CD4-positive, alpha-beta T cell treated with Interleukin-15 for 4 hours (primary cell): ENCODE measurements around the gene SOX14.

Experiments
- DNase-seq: peaks from one replicate; pipeline ENCODE4 v3.0.0-alpha.2; 2020; ENCODE audit warnings: low spot score

Gene SOX14

GRCh38 chr3:137764001-137764433 is at the start of gene SOX14:
TSS of gene SOX14 (plus strand) at chr3:137764315. CDS start at chr3:137764785, 470 bp downstream.
- no peak for DNase-seq

GRCh38 chr3:137714551-137714950 is 49.6 kb upstream of the SOX14 start:
- DNase-seq, result no peak

GRCh38 chr3:137724240-137724639 is 39.9 kb upstream of the SOX14 start:
- no peak for DNase-seq

- no peak for DNase-seq
These were observed 26.9 kb upstream of the SOX14 start for GRCh38 chr3:137737208-137737607.

GRCh38 chr3:137738710-137739109 is 25.4 kb upstream of the SOX14 start:
- DNase-seq, result no peak

GRCh38 chr3:137743608-137744007 is 20.5 kb upstream of the SOX14 start:
- no peak for DNase-seq

- no peak for DNase-seq
These were observed 17.3 kb upstream of the SOX14 start for GRCh38 chr3:137746808-137747207.

- no peak for DNase-seq
These were observed 4.6 kb upstream of the SOX14 start for GRCh38 chr3:137759505-137759904.

GRCh38 chr3:137760341-137761098 is 3.6 kb upstream of the SOX14 start:
- DNase-seq, result no peak

- DNase-seq, result no peak
These were observed 3.0 kb upstream of the SOX14 start for GRCh38 chr3:137761099-137761562.

GRCh38 chr3:137761563-137762503 is 2.3 kb upstream of the SOX14 start:
- no peak for DNase-seq

- DNase-seq, result no peak
These were observed 1.2 kb upstream of the SOX14 start for GRCh38 chr3:137762674-137763593.

GRCh38 chr3:137763594-137763938 is 549 bp upstream of the SOX14 start:
- DNase-seq, result no peak

- DNase-seq, result no peak
These were observed 621 bp downstream of the SOX14 start for GRCh38 chr3:137764563-137765309.

GRCh38 chr3:137765310-137766033 is 1.4 kb downstream of the SOX14 start:
- no peak for DNase-seq

GRCh38 chr3:137766041-137766875 is 2.1 kb downstream of the SOX14 start:
- no peak for DNase-seq

GRCh38 chr3:137766876-137767537 is 2.9 kb downstream of the SOX14 start:
- DNase-seq, result no peak

- no peak for DNase-seq
These were observed 3.6 kb downstream of the SOX14 start for GRCh38 chr3:137767538-137768360.
